GM21390 (cell line): Measurements from ENCODE around the gene MTA2.

ENCODE experiments used
- ATAC-seq: cut with Tn5 transposase; IDR thresholded peaks from one replicate; pipeline ENCODE4 v1.9.1; 2021; ENCODE audit not compliant: unreplicated experiment

Gene MTA2

GRCh38 chr11:62612366-62613290, 11.0 kb upstream of the MTA2 start, which contains the start of the genes EML3 and ROM1:
Gene EML3 (minus strand): TSS chr11:62612775. CDS start chr11:62612457, 318 bp downstream.
Gene ROM1 (plus strand): TSS chr11:62613257. CDS start chr11:62613282, 25 bp downstream.
- ATAC-seq: peak; percentile 68

GRCh38 chr11:62611705-62612365, 10.2 kb upstream of the MTA2 start:
- peak; percentile 6 for ATAC-seq

- ATAC-seq: no peak
Observed at GRCh38 chr11:62610814-62611704, 9.4 kb upstream of the MTA2 start.

- ATAC-seq: no peak
Observed at GRCh38 chr11:62610403-62610802, 8.7 kb upstream of the MTA2 start.

- ATAC-seq: no peak
Observed at GRCh38 chr11:62608776-62609175, 7.1 kb upstream of the MTA2 start.

GRCh38 chr11:62607714-62608113, 6.0 kb upstream of the MTA2 start:
- no peak for ATAC-seq

GRCh38 chr11:62605902-62606301, 4.2 kb upstream of the MTA2 start:
- ATAC-seq: no peak

GRCh38 chr11:62605467-62605866, 3.8 kb upstream of the MTA2 start:
- no peak for ATAC-seq

GRCh38 chr11:62604460-62605120, 2.9 kb upstream of the MTA2 start:
- no peak for ATAC-seq

- no peak for ATAC-seq
Observed at GRCh38 chr11:62603776-62604299, 2.2 kb upstream of the MTA2 start.

GRCh38 chr11:62603072-62603408, 1.4 kb upstream of the MTA2 start:
- no peak for ATAC-seq

GRCh38 chr11:62602141-62603071, 741 bp upstream of the MTA2 start:
- ATAC-seq: no peak

GRCh38 chr11:62601122-62601371, 618 bp downstream of the MTA2 start:
- no peak for ATAC-seq

GRCh38 chr11:62600367-62601121, 1.1 kb downstream of the MTA2 start:
- no peak for ATAC-seq

- no peak for ATAC-seq
Observed at GRCh38 chr11:62599901-62600300, 1.8 kb downstream of the MTA2 start.

- peak; percentile 55 for ATAC-seq
Observed at GRCh38 chr11:62599069-62599696, 2.5 kb downstream of the MTA2 start.

GRCh38 chr11:62595124-62595523, 6.5 kb downstream of the MTA2 start:
- ATAC-seq: no peak

GRCh38 chr11:62593434-62594044, 8.1 kb downstream of the MTA2 start:
- no peak for ATAC-seq
